WERI-Rb-1 (cell line): ENCODE data around the gene SPG21.

Experiments
- DNase-seq: peaks from one replicate; pipeline ENCODE4 v3.0.0-alpha.2; 2020
- H3K27ac ChIP-seq: fragments of 250-450 bp; sonication (Bioruptor Pico); 2 replicates; pipeline ENCODE4 v1.5.1; 2020; ENCODE audit warnings: mild to moderate bottlenecking, moderate library complexity
- H3K27me3 ChIP-seq: fragments of 250-450 bp; sonication (Bioruptor Pico); 2 replicates; pipeline ENCODE4 v1.5.1; 2021; ENCODE audit warnings: mild to moderate bottlenecking, low read depth, moderate library complexity; ENCODE audit not compliant: insufficient read depth, severe bottlenecking
- H3K36me3 ChIP-seq: fragments of 250-450 bp; sonication (Bioruptor Pico); 2 replicates; pipeline ENCODE4 v1.5.1; 2020; ENCODE audit warnings: mild to moderate bottlenecking, moderate library complexity
- H3K4me3 ChIP-seq: 2 replicates; pipeline ENCODE4 v1.5.1; 2011; ENCODE audit warnings: low read depth, mild to moderate bottlenecking, control low read depth, low read length
- H3K9me3 ChIP-seq: fragments of 250-450 bp; sonication (Bioruptor Pico); 2 replicates; pipeline ENCODE4 v1.5.1; 2021; ENCODE audit warnings: mild to moderate bottlenecking, moderate library complexity; ENCODE audit not compliant: severe bottlenecking
- CTCF ChIP-seq: IDR thresholded peaks from 2 replicates; pipeline ENCODE4 v1.5.1; 2011; ENCODE audit warnings: low read depth, mild to moderate bottlenecking, control low read depth, inconsistent platforms, low read length

The SPG21 gene

DNA sequence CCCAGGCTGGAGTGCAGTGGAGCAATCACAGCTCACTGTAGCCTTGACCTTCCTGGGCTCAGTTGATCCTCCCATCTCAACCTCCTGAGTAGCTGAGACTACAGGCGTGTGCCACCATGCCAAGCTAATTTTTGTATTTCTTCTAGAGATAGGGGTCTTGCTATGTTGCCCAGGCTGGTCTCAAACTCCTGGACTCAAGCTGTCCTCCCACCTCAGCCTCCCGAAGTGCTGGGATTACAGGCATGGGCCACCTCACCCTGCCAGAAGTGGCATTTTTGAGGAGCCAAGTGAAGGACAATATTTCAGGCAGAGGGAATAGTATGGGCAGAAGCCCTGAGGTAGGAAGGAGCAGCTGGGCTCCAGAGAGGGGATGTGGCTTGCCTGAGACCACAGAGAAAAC lies 73.3 kb downstream of the SPG21 start:
- TF ChIP-seq CTCF, result no peak
- Histone ChIP-seq H3K9me3 (no peaks in the 10 kb centered on the region), H3K27me3 (no peaks in the 10 kb centered on the region), H3K4me3 (no peak overlapping the region), H3K36me3 (no peaks in the 10 kb centered on the region), H3K27ac (no peak overlapping the region)
- no peak for DNase-seq

DNA sequence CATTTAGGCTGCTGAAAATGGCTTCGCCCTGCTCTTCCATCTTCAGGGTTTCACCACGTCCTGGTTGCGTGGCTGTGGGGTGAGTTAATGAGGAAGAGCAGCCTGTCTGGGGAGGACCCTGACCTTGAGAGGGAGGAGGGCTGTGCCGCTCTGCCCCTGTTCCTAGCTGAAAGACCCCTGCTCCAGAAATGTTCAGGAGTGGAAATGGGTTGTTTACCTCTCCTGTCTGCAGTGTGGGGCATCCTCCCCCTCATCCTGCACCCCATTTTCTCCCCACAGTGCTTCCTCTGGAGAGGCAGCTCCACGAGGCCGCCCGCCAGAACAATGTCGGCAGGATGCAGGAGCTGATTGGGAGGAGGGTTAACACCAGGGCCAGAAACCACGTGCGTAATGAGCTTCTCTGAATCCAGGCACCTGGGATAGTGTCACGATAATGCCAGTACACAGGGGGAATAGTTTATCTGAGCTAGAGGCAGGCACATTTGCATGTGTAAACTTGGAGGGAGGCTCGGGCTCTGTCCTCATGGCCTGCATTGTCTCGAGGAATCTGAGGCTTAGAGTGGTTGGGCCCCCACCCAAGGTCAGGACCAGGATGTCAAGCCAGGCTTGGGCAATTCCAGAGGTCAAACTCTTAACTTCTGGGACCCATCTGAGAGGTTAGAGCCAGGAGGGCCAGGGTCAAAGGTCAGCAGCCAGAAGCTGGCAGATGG lies 74.0 kb downstream of the SPG21 start:
- Histone ChIP-seq H3K27me3 (no peaks in the 10 kb centered on the region), H3K36me3 (no peaks in the 10 kb centered on the region), H3K27ac (no peak overlapping the region), H3K4me3 (no peak overlapping the region), H3K9me3 (no peaks in the 10 kb centered on the region)
- TF ChIP-seq CTCF, result no peak
- no peak for DNase-seq
